ENCODE results near the gene TEX11. TPM values are rescaled to one million over a fixed set of nuclear protein-coding genes. Genes with fewer than 3 reads are reported as not detected.
A peak's percentile ranks its signal among the peaks of the same experiment; 100 is the strongest.

Gene TEX11
- total RNA-seq, 2 donors from 2014 or later, result 0.22 TPM; not detected in 1

DNA sequence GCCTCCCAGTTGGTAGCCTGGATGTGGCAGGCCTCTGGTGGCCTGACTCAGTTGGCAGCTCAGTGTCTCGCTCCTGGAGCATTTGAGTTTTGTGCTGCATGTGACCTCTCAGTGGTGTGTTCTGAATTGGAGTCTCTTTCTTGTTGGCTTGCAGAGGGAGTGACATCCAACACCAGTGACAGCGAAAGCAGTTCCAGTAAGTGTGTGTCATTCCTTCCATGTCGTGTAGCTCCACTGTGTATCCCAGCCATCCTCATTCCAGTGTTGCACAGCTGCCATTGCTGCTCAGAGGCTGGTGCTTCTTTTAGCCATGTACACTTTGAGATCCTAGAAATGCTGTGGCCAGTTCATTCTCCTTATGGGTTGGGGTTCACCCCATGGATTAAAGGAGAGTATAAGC lies 411.5 kb downstream of the TEX11 start:
- H3K27me3 Mint-ChIP-seq (ENCODE audit: low read depth), result peaks cover 14% of the 10 kb centered on the region
- DNase-seq (no peak), ATAC-seq (replicated peaks in 1 of 2) (no peak)
- no peak overlapping the region for H3K4me3 Mint-ChIP-seq
- no peak overlapping the region for H3K27ac Mint-ChIP-seq
- no peaks in the 10 kb centered on the region for H3K9me3 Mint-ChIP-seq
- H3K4me1 Mint-ChIP-seq (ENCODE audit: low read depth), result peaks cover 7% of the 10 kb centered on the region
- peaks cover 7% of the 10 kb centered on the region in 2 donors for H3K36me3 Mint-ChIP-seq (ENCODE audit: insufficient read depth in 2 of 2)

DNA sequence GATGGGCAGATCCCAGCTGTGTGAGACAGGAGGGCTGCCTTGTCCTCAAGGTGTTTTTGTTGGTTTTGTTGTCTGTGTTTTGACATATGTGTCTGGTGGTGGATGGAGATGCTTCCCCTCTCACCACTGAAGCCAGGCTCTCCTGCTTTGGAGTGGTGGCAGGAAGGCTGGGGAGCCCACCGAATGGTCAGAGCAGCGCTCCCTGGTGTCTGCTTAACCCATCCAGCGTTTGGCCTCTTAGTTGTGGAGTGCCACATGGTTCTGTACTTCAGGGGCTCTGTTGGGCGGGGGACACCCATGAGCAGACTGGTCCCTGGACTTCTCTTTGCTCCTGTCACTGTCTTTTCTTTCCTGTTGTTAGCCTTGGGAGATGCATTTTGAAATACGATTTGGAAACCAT lies 412.0 kb downstream of the TEX11 start:
- peaks cover 19% of the 10 kb centered on the region for H3K27me3 Mint-ChIP-seq (ENCODE audit: low read depth)
- ATAC-seq (replicated peaks in 1 of 2), result no peak

DNA sequence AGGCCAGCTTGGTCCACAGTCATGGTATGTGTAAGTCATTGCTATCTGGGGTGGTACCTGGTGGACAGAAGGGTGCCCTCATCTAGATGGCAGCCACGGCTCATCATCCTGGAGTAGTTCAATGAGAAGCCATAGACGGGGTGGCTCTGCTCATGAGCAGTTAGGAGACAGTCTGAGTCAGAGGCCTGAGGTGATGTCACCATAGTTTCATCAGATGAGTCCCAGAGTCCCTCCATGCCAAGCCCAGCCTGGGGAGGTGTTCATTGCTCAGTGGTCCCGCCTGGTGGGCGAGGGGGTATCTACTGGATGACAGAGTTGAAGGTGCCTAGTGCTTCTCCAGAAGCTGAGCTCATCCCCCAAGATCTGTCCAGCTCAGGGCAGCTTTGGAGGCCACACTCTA lies 414.1 kb downstream of the TEX11 start:
- DNase-seq, result peak; percentile 47 to 48
- Mint-ChIP-seq H3K4me3 (no peak overlapping the region), H3K27me3 (ENCODE audit: low read depth) (peaks cover 30% of the 10 kb centered on the region), H3K4me1 (ENCODE audit: low read depth) (peaks cover 7% of the 10 kb centered on the region), H3K36me3 (ENCODE audit: insufficient read depth in 2 of 2) (peaks cover 8 to 10% of the 10 kb centered on the region in 2 donors), H3K9me3 (no peaks in the 10 kb centered on the region), H3K27ac (peak overlapping the region; percentile 73)
- peak; percentile 92 to 98 for ATAC-seq (replicated peaks in 1 of 2)

More for the DNA sequence above, 412.0 kb downstream of the TEX11 start:
- no peaks in the 10 kb centered on the region for H3K9me3 Mint-ChIP-seq
- DNase-seq, result no peak
- H3K4me3 Mint-ChIP-seq, result no peak overlapping the region
- no peak overlapping the region for H3K27ac Mint-ChIP-seq
- peaks cover 8% of the 10 kb centered on the region in 2 donors for H3K36me3 Mint-ChIP-seq (ENCODE audit: insufficient read depth in 2 of 2)
- H3K4me1 Mint-ChIP-seq (ENCODE audit: low read depth), result peaks cover 7% of the 10 kb centered on the region

DNA sequence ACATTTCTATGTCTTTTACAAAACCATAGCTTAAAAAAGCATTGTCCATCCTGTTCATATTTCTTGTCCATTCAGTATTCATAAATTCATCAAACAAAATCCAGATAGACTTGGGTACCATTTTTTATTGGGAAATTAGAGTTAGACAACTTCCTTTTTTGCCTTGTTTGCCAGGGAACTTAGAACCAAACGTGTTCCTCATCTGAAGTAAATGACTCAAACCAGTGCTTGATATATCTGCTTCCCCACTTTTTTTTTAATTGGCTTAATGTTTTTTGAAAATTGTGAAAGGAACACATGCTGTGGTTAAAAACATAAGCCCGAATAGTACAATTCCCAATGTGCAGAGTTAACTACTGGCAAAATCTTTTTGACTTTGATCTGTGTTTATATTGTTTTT lies 419.7 kb downstream of the TEX11 start:
- no peak for DNase-seq
- Mint-ChIP-seq H3K27me3 (ENCODE audit: low read depth) (peaks cover 28% of the 10 kb centered on the region), H3K9me3 (no peaks in the 10 kb centered on the region), H3K27ac (no peak overlapping the region), H3K4me3 (no peak overlapping the region), H3K4me1 (ENCODE audit: low read depth) (no peaks in the 10 kb centered on the region), H3K36me3 (ENCODE audit: insufficient read depth in 2 of 2) (peaks cover 4 to 10% of the 10 kb centered on the region in 2 donors)
- ATAC-seq (replicated peaks in 1 of 2), result no peak

DNA sequence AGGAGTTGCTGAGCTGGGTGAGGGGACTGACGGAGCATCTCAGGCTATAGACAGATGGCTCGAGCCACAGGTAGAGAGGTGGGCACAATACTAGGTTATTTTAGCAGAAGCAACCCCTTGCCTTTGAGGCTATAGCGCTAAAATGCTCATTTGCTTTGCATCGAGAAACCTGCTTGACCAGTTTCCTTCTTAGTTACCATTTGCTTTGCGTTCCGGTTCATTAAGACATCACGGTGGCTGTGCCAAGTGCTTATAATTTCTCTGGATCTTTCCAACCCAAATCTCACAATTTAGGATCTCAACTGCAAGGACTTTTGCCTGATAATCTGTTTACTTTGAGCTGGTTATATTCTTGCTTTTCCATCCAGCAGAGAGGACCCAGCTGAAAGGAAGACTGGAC lies 423.0 kb downstream of the TEX11 start:
- Mint-ChIP-seq H3K27ac (no peak overlapping the region), H3K27me3 (ENCODE audit: low read depth) (peaks cover 21% of the 10 kb centered on the region), H3K36me3 (ENCODE audit: insufficient read depth in 2 of 2) (peaks cover 0 to 2% of the 10 kb centered on the region in 2 donors), H3K4me3 (no peak overlapping the region), H3K4me1 (ENCODE audit: low read depth) (no peaks in the 10 kb centered on the region), H3K9me3 (no peaks in the 10 kb centered on the region)
- ATAC-seq (replicated peaks in 1 of 2) (no peak), DNase-seq (no peak)

DNA sequence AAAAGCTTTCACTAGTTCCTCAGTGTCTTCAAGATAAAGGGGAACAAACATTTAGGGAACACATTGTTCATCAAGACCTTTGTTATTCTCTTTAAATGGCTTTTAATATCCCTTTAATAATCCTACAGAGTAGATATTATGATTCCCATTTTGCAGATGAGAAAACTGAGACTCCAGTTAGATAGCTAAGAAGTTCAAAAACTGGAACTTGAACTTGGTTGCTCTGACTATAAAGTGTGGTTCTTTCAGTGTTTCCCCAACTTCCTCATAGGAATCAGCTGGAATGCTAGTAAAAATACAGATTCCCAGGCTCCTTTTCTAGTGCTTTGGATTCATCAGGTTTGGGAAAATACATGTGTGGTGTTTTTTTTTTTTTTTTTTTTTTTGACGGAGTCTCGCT lies 426.2 kb downstream of the TEX11 start:
- Mint-ChIP-seq H3K27me3 (ENCODE audit: low read depth) (peaks cover 14% of the 10 kb centered on the region), H3K4me1 (ENCODE audit: low read depth) (peaks cover 11% of the 10 kb centered on the region), H3K36me3 (ENCODE audit: insufficient read depth in 2 of 2) (no peaks in the 10 kb centered on the region), H3K4me3 (no peak overlapping the region), H3K27ac (no peak overlapping the region), H3K9me3 (no peaks in the 10 kb centered on the region)
- ATAC-seq (replicated peaks in 1 of 2), result no peak
- DNase-seq, result no peak

DNA sequence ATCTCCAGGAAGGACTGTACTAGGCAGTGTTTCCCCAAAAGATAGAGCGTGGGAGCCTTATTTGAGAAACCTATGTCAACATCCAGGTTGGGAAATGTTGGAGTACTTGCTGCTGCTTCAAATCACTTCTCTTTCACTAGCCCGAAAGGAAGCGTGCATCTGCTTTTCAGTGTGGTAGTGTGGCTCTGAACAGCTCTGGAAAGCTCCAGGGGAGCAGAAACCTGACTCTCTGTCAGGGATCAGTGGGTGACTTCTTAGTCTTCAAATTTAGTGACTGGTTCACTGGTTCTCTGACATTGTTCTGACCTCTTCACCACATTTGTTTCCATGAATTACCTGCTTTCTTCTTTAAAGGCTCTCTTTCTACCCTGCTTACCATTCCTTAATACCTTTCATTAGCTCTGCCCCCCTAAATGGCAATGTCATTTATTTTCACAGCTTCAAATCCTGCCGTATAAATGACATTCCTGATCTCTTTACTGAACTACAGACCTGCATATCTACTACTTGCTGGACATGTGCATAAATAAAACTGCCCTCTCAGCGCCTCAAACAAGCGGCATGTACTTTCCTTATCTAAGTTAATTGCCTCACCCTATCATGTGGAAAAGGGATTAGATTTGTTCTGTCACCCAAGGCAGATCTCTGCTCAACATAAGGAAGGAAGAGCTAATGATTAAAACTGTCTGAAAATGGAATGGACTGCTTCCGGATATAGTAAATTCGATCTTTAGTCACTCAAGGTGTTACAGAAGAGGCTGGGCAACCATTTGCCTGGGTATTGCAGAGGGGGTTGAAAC lies 426.8 kb downstream of the TEX11 start:
- peaks cover 14% of the 10 kb centered on the region for H3K27me3 Mint-ChIP-seq (ENCODE audit: low read depth)
- peaks cover 11% of the 10 kb centered on the region for H3K4me1 Mint-ChIP-seq (ENCODE audit: low read depth)
- ATAC-seq (replicated peaks in 1 of 2) (no peak), DNase-seq (no peak)
- H3K9me3 Mint-ChIP-seq, result no peaks in the 10 kb centered on the region
- H3K4me3 Mint-ChIP-seq, result no peak overlapping the region
- no peaks in the 10 kb centered on the region for H3K36me3 Mint-ChIP-seq (ENCODE audit: insufficient read depth in 2 of 2)
- H3K27ac Mint-ChIP-seq, result no peak overlapping the region

DNA sequence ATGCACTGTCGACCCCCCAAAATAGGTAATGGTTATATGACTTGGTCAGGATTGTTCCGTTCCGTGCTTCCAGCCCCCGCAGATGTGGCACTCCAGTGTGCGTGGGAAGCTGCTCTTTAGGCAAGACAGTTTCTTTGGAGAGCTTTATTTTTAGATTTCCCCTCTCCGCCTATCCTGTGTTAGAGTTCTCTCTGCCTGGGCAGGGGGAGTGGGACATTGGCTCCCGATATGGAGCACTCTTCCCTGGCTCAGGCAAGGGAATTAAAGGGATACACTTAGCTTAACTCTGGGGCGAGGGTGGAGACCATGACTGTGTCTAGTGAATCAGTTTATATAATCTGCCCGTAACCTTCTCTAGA lies 427.9 kb downstream of the TEX11 start:
- no peaks in the 10 kb centered on the region for H3K36me3 Mint-ChIP-seq (ENCODE audit: insufficient read depth in 2 of 2)
- no peak for ATAC-seq (replicated peaks in 1 of 2)
- no peak for DNase-seq
- no peak overlapping the region for H3K27ac Mint-ChIP-seq
- H3K27me3 Mint-ChIP-seq (ENCODE audit: low read depth), result peaks cover 14% of the 10 kb centered on the region
- peaks cover 11% of the 10 kb centered on the region for H3K4me1 Mint-ChIP-seq (ENCODE audit: low read depth)
- H3K9me3 Mint-ChIP-seq, result no peaks in the 10 kb centered on the region
- H3K4me3 Mint-ChIP-seq, result no peak overlapping the region

DNA sequence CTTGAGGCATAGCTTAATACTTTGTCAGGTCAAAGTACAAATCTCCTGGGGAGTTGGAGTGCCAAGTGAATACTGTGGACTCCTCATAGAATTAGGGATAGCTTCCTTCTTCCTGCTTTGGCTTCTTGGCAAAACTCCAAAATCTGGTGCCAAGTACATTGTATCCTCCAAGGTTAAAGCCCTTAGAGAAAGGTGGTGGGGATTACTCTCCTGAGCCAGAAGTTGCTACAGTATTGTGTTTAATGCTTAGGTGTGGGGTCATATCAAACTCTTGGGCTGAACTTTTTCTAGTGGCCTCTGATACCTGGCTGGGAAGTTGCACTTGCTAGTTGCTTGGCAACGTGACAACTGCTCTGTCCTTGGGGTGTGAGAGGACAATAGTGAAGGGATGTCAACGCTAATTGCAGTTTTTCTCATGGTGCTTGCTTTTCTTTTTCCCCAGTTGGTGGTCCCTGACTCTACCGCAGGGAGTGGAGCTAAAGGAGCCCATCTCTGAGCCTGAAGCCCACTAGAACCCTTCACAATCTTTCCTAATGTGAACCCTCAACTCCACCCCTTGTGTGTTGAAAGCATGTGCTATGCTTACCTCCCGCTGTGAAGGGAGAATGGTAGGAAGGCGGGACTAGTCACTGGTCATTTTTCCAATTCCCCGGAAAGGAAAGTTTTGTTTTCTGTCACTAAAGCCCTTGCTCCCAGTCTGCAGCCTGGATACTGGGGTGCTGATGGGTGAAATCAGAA lies 428.4 kb downstream of the TEX11 start:
- Mint-ChIP-seq H3K36me3 (ENCODE audit: insufficient read depth in 2 of 2) (no peaks in the 10 kb centered on the region), H3K4me1 (ENCODE audit: low read depth) (peaks cover 11% of the 10 kb centered on the region), H3K4me3 (no peak overlapping the region), H3K27me3 (ENCODE audit: low read depth) (peaks cover 14% of the 10 kb centered on the region), H3K9me3 (no peaks in the 10 kb centered on the region), H3K27ac (no peak overlapping the region)
- ATAC-seq (replicated peaks in 1 of 2), result no peak
- DNase-seq, result no peak

DNA sequence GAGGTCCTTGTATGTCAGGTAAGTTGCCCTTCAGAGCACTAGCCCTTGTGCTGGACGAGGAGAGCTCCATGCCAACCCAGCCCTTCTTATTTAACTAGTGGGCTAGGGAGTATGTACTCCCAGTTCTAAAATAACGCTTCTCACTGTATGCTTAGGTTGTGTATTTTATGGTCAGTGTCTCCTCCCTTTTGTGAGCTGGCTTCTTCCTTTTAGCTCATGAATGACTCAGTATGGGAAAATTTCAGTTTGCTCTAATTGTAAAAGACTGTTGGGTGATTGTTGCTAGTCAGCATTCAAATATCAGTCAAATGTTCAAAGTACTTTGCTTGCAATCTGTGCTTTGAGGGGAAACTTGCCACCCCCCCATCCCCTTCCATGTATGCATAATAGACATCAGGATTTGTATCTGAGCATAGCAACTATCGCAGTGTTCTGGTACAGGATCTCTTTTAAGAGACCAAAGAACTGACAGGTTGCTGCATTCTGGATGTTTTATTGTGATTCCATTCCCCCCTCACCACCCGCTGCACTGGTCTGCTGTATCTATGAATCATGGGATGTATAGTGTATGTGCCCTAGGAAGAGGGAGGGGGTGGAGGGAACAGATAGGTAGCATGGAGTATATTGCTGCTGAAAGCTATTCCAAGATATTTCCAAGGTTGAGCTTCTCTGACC lies 429.1 kb downstream of the TEX11 start:
- Mint-ChIP-seq H3K4me3 (no peak overlapping the region), H3K27me3 (ENCODE audit: low read depth) (peaks cover 8% of the 10 kb centered on the region), H3K4me1 (ENCODE audit: low read depth) (peaks cover 11% of the 10 kb centered on the region), H3K36me3 (ENCODE audit: insufficient read depth in 2 of 2) (no peaks in the 10 kb centered on the region), H3K9me3 (no peaks in the 10 kb centered on the region), H3K27ac (no peak overlapping the region)
- ATAC-seq (replicated peaks in 1 of 2) (peak in 1 of 2 donors; percentile 26), DNase-seq (no peak)

Other genes starting within 250 kb of the TEX11 start
- 1 to 10 TPM; 3.4 to 3.7 TPM for gene SLC7A3, start 22.4 kb upstream of the TEX11 start, total RNA-seq
- gene SNX12, start 159.6 kb upstream of the TEX11 start, total RNA-seq, result 10 to 100 TPM; 37.5 to 43.8 TPM
- 10 to 100 TPM; 15.1 to 15.3 TPM for gene FOXO4, start 187.1 kb upstream of the TEX11 start, total RNA-seq
- 10 to 100 TPM; 16.4 to 26.0 TPM for gene CXorf65, start 198.0 kb upstream of the TEX11 start, total RNA-seq
- gene IL2RG, start 202.9 kb upstream of the TEX11 start, total RNA-seq, result 100 to 1,000 TPM; 290 to 348 TPM
- 10 to 100 TPM; 44.1 to 48.6 TPM for gene MED12, start 209.9 kb upstream of the TEX11 start, total RNA-seq
- 1 to 10 TPM; 2.9 to 3.1 TPM for gene NLGN3, start 236.1 kb upstream of the TEX11 start, total RNA-seq

Data from activated T-cell treated with anti-CD3 and anti-CD28 coated beads, Interleukin-2, amount 50 U/mL, for 72 hours (primary cell).